Measurements from ENCODE around the gene TRIM43.

DNA sequence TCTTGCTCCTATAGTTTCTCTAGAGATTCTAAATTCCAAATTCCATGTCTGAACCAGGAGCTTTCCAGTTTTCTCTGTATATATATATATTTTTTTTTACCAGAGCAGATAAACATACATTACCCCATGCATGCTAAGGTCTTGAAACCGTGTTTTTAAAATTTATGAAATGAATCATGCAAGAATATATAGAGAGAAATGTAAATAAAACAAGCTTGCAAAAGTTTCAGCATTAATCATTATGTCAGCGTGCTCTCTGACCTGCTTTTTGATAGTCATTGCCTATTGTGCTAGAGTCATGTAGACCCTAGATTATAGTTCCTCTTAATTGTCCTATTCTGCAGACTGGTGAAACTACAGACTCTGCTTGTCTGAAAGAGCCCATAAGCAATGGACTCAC is 22.6 kb upstream of the TRIM43 start:
- TF ChIP-seq, protein P1, sequence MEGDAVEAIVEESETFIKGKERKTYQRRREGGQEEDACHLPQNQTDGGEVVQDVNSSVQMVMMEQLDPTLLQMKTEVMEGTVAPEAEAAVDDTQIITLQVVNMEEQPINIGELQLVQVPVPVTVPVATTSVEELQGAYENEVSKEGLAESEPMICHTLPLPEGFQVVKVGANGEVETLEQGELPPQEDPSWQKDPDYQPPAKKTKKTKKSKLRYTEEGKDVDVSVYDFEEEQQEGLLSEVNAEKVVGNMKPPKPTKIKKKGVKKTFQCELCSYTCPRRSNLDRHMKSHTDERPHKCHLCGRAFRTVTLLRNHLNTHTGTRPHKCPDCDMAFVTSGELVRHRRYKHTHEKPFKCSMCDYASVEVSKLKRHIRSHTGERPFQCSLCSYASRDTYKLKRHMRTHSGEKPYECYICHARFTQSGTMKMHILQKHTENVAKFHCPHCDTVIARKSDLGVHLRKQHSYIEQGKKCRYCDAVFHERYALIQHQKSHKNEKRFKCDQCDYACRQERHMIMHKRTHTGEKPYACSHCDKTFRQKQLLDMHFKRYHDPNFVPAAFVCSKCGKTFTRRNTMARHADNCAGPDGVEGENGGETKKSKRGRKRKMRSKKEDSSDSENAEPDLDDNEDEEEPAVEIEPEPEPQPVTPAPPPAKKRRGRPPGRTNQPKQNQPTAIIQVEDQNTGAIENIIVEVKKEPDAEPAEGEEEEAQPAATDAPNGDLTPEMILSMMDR (IDR thresholded peaks at IDR 0.05; ENCODE audit: low read depth, low read length, poor library complexity, severe bottlenecking), result no peak
- no peak for TF ChIP-seq EZH2phosphoT487 (IDR thresholded peaks at IDR 0.05; ENCODE audit: borderline replicate concordance, low read length)

Measured in DOHH2 (cell line).